HepG2 (cell line): ENCODE results near the gene SERTAD1. TPM values are rescaled to one million over a fixed set of nuclear protein-coding genes. Genes with fewer than 3 reads are reported as not detected.

ENCODE experiments used
- ATF7-NPFF ChIP-seq: sonication (generic); formaldehyde crosslinking; IDR thresholded peaks from 2 replicates; pipeline ENCODE4 v1.8.1; 2023; ENCODE audit warnings: mild to moderate bottlenecking, low read depth, missing genetic modification reagents, moderate library complexity
- FUBP1 ChIP-seq: sonication (generic); formaldehyde crosslinking; IDR thresholded peaks from 2 replicates; pipeline ENCODE4 v1.5.1; 2020; ENCODE audit warnings: missing genetic modification reagents, mild to moderate bottlenecking, borderline replicate concordance
- HNRNPL ChIP-seq: fragments of 200-400 bp; formaldehyde crosslinking; IDR thresholded peaks from 2 replicates; pipeline ENCODE4 v1.6.1; 2017; ENCODE audit warnings: mild to moderate bottlenecking, low read depth, low read length
- KDM5B ChIP-seq: sonication (generic); formaldehyde crosslinking; IDR thresholded peaks from 2 replicates; pipeline ENCODE4 v1.4.0; 2020; ENCODE audit warnings: missing genetic modification reagents, mild to moderate bottlenecking, borderline replicate concordance
- MTF2 ChIP-seq: sonication (generic); formaldehyde crosslinking; IDR thresholded peaks from 2 replicates; pipeline ENCODE4 v1.5.0; 2020; ENCODE audit warnings: missing genetic modification reagents, borderline replicate concordance
- PHF21A ChIP-seq: sonication (generic); formaldehyde crosslinking; IDR thresholded peaks from 2 replicates; pipeline ENCODE4 v1.5.0; 2020; ENCODE audit warnings: mild to moderate bottlenecking, missing genetic modification reagents
- PITX1 ChIP-seq: sonication (generic); formaldehyde crosslinking; IDR thresholded peaks from 2 replicates; pipeline ENCODE4 v1.5.1; 2020; ENCODE audit warnings: mild to moderate bottlenecking, missing genetic modification reagents
- SIN3B ChIP-seq: fragments of 150-350 bp; IDR thresholded peaks from 2 replicates; pipeline ENCODE4 v1.6.1; 2014; ENCODE audit warnings: low read length
- STAT6 ChIP-seq: sonication (generic); formaldehyde crosslinking; IDR thresholded peaks from 2 replicates; pipeline ENCODE4 v1.4.0; 2020; ENCODE audit warnings: missing genetic modification reagents, mild to moderate bottlenecking, borderline replicate concordance
- U2AF2 ChIP-seq: fragments of 200-400 bp; formaldehyde crosslinking; IDR thresholded peaks from 2 replicates; pipeline ENCODE4 v1.6.1; 2017; ENCODE audit warnings: low read depth, mild to moderate bottlenecking, low read length
- ZMYM3 ChIP-seq: sonication (generic); formaldehyde crosslinking; IDR thresholded peaks from 2 replicates; pipeline ENCODE4 v1.5.1; 2020; ENCODE audit warnings: mild to moderate bottlenecking, missing genetic modification reagents
- ZNF17 ChIP-seq: sonication (generic); formaldehyde crosslinking; IDR thresholded peaks from 2 replicates; pipeline ENCODE4 v1.5.0; 2020; ENCODE audit warnings: mild to moderate bottlenecking, missing genetic modification reagents
- ZNF646 ChIP-seq: sonication (generic); formaldehyde crosslinking; IDR thresholded peaks from 2 replicates; pipeline ENCODE4 v1.9.0; 2021; ENCODE audit warnings: mild to moderate bottlenecking, missing genetic modification reagents
- ZNF749 ChIP-seq: sonication (generic); formaldehyde crosslinking; IDR thresholded peaks from 2 replicates; pipeline ENCODE4 v1.8.0; 2022; ENCODE audit warnings: mild to moderate bottlenecking, missing genetic modification reagents, moderate library complexity, borderline replicate concordance
- ZNF766 ChIP-seq: sonication (generic); formaldehyde crosslinking; IDR thresholded peaks from 2 replicates; pipeline ENCODE4 v1.5.0; 2020; ENCODE audit warnings: missing genetic modification reagents, borderline replicate concordance
- ZZZ3 ChIP-seq: sonication (generic); formaldehyde crosslinking; IDR thresholded peaks from 2 replicates; pipeline ENCODE4 v1.4.0; 2020; ENCODE audit warnings: missing genetic modification reagents, mild to moderate bottlenecking, borderline replicate concordance
- polyA plus RNA-seq, 8 experiments: library from polyadenylated mRNA; depleted of rRNA in 3 of 8; stranded (reverse) in 7 of 8; unstranded in 1 of 8; fragments of >200 nt; fragmentation: Illumina TruSeq in 4 of 8; extraction: Trizol in 4 of 8; gene quantifications; 2 replicates each; pipeline versions ENCODE4 v1.2.1 to v1.2.3, GENCODE V29; 2011 to 2016; ENCODE audit warnings: low read depth in 4 of 8, missing spikeins in 1 of 8, mixed read lengths in 1 of 8; ENCODE audit not compliant: insufficient read depth in 1 of 8
- total RNA-seq, 5 experiments: library from RNA; depleted of rRNA; stranded (reverse); fragments of >200 nt; fragmentation: Illumina TruSeq; extraction: Trizol; gene quantifications; 2 replicates each; pipeline ENCODE4 v1.2.3, GENCODE V29; 2016; ENCODE audit warnings: low read depth in 1 of 5

Gene SERTAD1
- total and polyA plus RNA-seq, 2 of the 13 experiments (the other 11 are each of a cell fraction or from before 2014, with no cell fraction given): 4.3 to 4.5 TPM

GRCh38 chr19:40443131-40443999 is 17.6 kb upstream of the SERTAD1 start (continued):
- TF ChIP-seq KDM5B: no peak; the same call in 1 of the 2 replicates
- TF ChIP-seq ZZZ3 (CRISPR knock-in tag): no peak
- no peak for TF ChIP-seq FUBP1 (CRISPR knock-in tag)
- TF ChIP-seq ZNF749 (CRISPR knock-in tag): no peak
- TF ChIP-seq HNRNPL: no peak
- TF ChIP-seq ZMYM3 (CRISPR knock-in tag): no peak
- no peak for TF ChIP-seq U2AF2
- TF ChIP-seq ZNF766: no peak
- peak; percentile 40; the same call in 1 of the 2 replicates for TF ChIP-seq PITX1 (CRISPR knock-in tag)
- TF ChIP-seq ZNF646 (CRISPR knock-in tag): no peak
- TF ChIP-seq STAT6: no peak
- TF ChIP-seq ZNF17: no peak
- TF ChIP-seq MTF2: no peak
- TF ChIP-seq SIN3B: no peak
- TF ChIP-seq ATF7-NPFF (CRISPR knock-in tag): no peak
- peak; percentile 27; the same call in 1 of the 2 replicates for TF ChIP-seq PHF21A (CRISPR knock-in tag)
